Stomach (tissue), 19 donors: Measurements from ENCODE around the gene CD38. TPM values are rescaled to one million over a fixed set of nuclear protein-coding genes. Genes with fewer than 3 reads are reported as not detected.
A peak's percentile ranks its signal among the peaks of the same experiment; 100 is the strongest.
"Not testable (repeated sequence)": the region's sequence is repeated elsewhere in the genome, so short reads cannot be mapped to it uniquely, and the experiment has no call there.

Source experiments
- DNase-seq, 2 donors: peaks; one replicate each; pipeline versions ENCODE4 v3.0.0 to v3.0.0-alpha.2; 2013 to 2019
- H3K27ac ChIP-seq, 5 donors: fragments of 200-600 bp in 4 of 5; sonication (generic) in 4 of 5; one replicate each; pipeline ENCODE4 v1.5.1; 2013 to 2019; ENCODE audit warnings: mild to moderate bottlenecking in 1 of 5, moderate library complexity in 1 of 5
- H3K27me3 ChIP-seq, 3 donors: fragments of 200-600 bp; sonication (generic); one replicate each; pipeline ENCODE4 v1.5.1; 2017 to 2019; ENCODE audit warnings: mixed run types in 1 of 3
- H3K36me3 ChIP-seq, 4 donors: fragments of 200-600 bp; sonication (generic); 1 replicate in 3 of 4; 2 replicates in 1 of 4; pipeline ENCODE4 v1.5.1; 2016 to 2019
- H3K4me1 ChIP-seq, 4 donors: fragments of 200-600 bp; sonication (generic); one replicate each; pipeline ENCODE4 v1.5.1; 2016 to 2019
- H3K4me3 ChIP-seq, 4 donors: fragments of 200-600 bp; sonication (generic) in 3 of 4; one replicate each; pipeline ENCODE4 v1.5.1; 2016 to 2019; ENCODE audit warnings: mild to moderate bottlenecking in 1 of 4
- H3K9me3 ChIP-seq, 4 donors: fragments of 200-600 bp; sonication (generic); one replicate each; pipeline ENCODE4 v1.5.1; 2016 to 2019
- CTCF ChIP-seq, 7 experiments: fragments of 450-650 bp in 4 of 7; fragments of 200-600 bp in 3 of 7; sonication (generic) in 3 of 7; IDR thresholded peaks; one replicate each; pipeline ENCODE4 v1.5.1; 2016 to 2019; ENCODE audit warnings: antibody characterized with exemption in 7 of 7, control low read depth in 2 of 7, mild to moderate bottlenecking in 1 of 7
- EP300 ChIP-seq: sonication (generic); formaldehyde crosslinking; IDR thresholded peaks from one replicate; pipeline ENCODE4 v1.6.1; 2017; ENCODE audit warnings: antibody characterized with exemption
- POLR2A ChIP-seq, 4 donors: fragments of 450-650 bp; IDR thresholded peaks; one replicate each; pipeline ENCODE4 v1.6.1; 2016; ENCODE audit warnings: antibody characterized with exemption in 4 of 4, control low read depth in 2 of 4, mild to moderate bottlenecking in 1 of 4, moderate library complexity in 1 of 4
- POLR2AphosphoS5 ChIP-seq, 3 donors: sonication (generic); formaldehyde crosslinking; IDR thresholded peaks; one replicate each; pipeline ENCODE4 v1.6.1; 2016; ENCODE audit warnings: antibody characterized with exemption in 3 of 3
- WGBS, 5 donors: extraction: QIAGEN DNeasy Blood & Tissue Kit in 3 of 5; methylation state at CpG; one replicate each; pipeline versions ENCODE4 v1.1.5 to v1.1.7; 2013 to 2018; 5-methylcytosine and 5-hydroxymethylcytosine counted together
- intact Hi-C: fragments of 100-400 bp; cut with DNase I; formaldehyde crosslinking; loops from one replicate; pipeline ENCODE4 v1.15.1; 2023; ENCODE audit warnings: low total_unique reads
- long read RNA-seq, 10 donors: transcript quantifications; one replicate each; lab custom pipeline, GENCODE V29; 2026
- polyA plus RNA-seq, 3 donors: library from polyadenylated mRNA; stranded (reverse); fragments of 200-250 nt; gene quantifications; one replicate each; pipeline ENCODE4 v1.2.3, GENCODE V29; 2013
- total RNA-seq, 5 donors: library from RNA; depleted of rRNA; stranded (reverse); fragments of >200 nt; gene quantifications; one replicate each; pipeline versions ENCODE4 v1.1.0 to v1.2.3, GENCODE V29; 2014 to 2016
- donor health status: healthy with polysubstance abuse.
- donor health status: Bipolar disorder and iron deficiency.
- donor health status: healthy.

Gene CD38
- total RNA-seq (10 to 100 TPM in 1 of 5 donors, 1 to 10 TPM in 4; 1.4 to 44.9 (median 4.0) TPM), polyA plus RNA-seq (1 to 10 TPM in 1 of 3 donors, under 1 TPM in 2; 0.62 to 1.5 (median 0.83) TPM)
- long read RNA-seq, donor 1, result 0 reads
- long read RNA-seq, donor 2, result 0 reads
- long read RNA-seq, donor 3, result 0 reads
- long read RNA-seq, donor 4, result 0 reads
- long read RNA-seq, donor 5, full-length matches to known transcripts, result 1 of 1 reads
- long read RNA-seq, donor 5, partial matches to known transcripts, result 0 of 1 reads
- long read RNA-seq, donor 5, other reads (novel, unspliced or antisense), result 0 of 1 reads
- long read RNA-seq, donor 6, result 0 reads
- long read RNA-seq, donor 7, full-length matches to known transcripts, result 1 of 1 reads
- long read RNA-seq, donor 7, partial matches to known transcripts, result 0 of 1 reads
- long read RNA-seq, donor 7, other reads (novel, unspliced or antisense), result 0 of 1 reads
- long read RNA-seq, donor 8, result 0 reads
- long read RNA-seq, donor 9, result 0 reads
- long read RNA-seq, donor 10, full-length matches to known transcripts, result 2 of 2 reads
- long read RNA-seq, donor 10, partial matches to known transcripts, result 0 of 2 reads
- long read RNA-seq, donor 10, other reads (novel, unspliced or antisense), result 0 of 2 reads

- no peaks in the 10 kb centered on the region for H3K36me3 ChIP-seq
- TF ChIP-seq POLR2A (IDR thresholded peaks at IDR 0.05) (no peak), EP300 (no peak), POLR2AphosphoS5 (IDR thresholded peaks at IDR 0.05) (no peak), CTCF (IDR thresholded peaks at IDR 0.05) (no peak)
- no peaks in the 10 kb centered on the region for H3K9me3 ChIP-seq
- H3K27ac ChIP-seq, result peak within 1 kb of the TSS in 4 of 5 donors; percentile 13 to 69 (median 66)
- H3K4me3 ChIP-seq, result peak within 1 kb of the TSS; percentile 54 to 71 (median 61)
- H3K27me3 ChIP-seq, result peaks cover 0 to 13% (median 7%) of the 10 kb centered on the region in 3 donors
- intact Hi-C loops, result no loop called here
- peak in 1 of 2 donors; percentile 62 for DNase-seq
- WGBS, 5 donors, result 1 to 3% (median 2%) methylated on average over 29 to 76 of the region's 76 CpGs
- H3K4me1 ChIP-seq, result peaks cover 17 to 22% (median 20%) of the 10 kb centered on the region in 4 donors
Measured at GRCh38 chr4:15778289-15779241, at the start of gene CD38. Gene CD38, plus strand, starts transcription at chr4:15778328. Its CDS starts 87 bp downstream, at chr4:15778415.

- WGBS, 5 donors, result 9 to 19% (median 16%) methylated on average over 3 of the region's 3 CpGs
- TF ChIP-seq EP300 (no peak), CTCF (IDR thresholded peaks at IDR 0.05) (peak in 5 of 7 experiments; percentile 18 to 89 (median 83))
- H3K4me1 ChIP-seq, result no peaks in the 10 kb centered on the region
- no peak overlapping the region for H3K27ac ChIP-seq
- no peaks in the 10 kb centered on the region for H3K9me3 ChIP-seq
- peak in 1 of 2 donors; percentile 61 for DNase-seq
- H3K36me3 ChIP-seq, result no peaks in the 10 kb centered on the region
- H3K4me3 ChIP-seq, result no peak overlapping the region
- intact Hi-C loops, result no loop called here
- no peaks in the 10 kb centered on the region for H3K27me3 ChIP-seq
Measured at GRCh38 chr4:15729910-15730533, 48.1 kb upstream of the CD38 start.

GRCh38 chr4:15733061-15733460 is 45.1 kb upstream of the CD38 start:
- H3K27ac ChIP-seq, H3K4me3 ChIP-seq, H3K27me3 ChIP-seq, H3K36me3 ChIP-seq, intact Hi-C loops, H3K4me1 ChIP-seq, DNase-seq, H3K9me3 ChIP-seq: not testable (repeated sequence)
- 72 to 78% (median 76%) methylated on average over 5 of the region's 5 CpGs for WGBS, 5 donors

GRCh38 chr4:15735536-15735935 is 42.6 kb upstream of the CD38 start:
- Histone ChIP-seq H3K9me3 (no peaks in the 10 kb centered on the region), H3K27ac (no peak overlapping the region), H3K4me1 (no peaks in the 10 kb centered on the region), H3K36me3 (no peaks in the 10 kb centered on the region), H3K4me3 (no peak overlapping the region), H3K27me3 (no peaks in the 10 kb centered on the region)
- WGBS, 5 donors, result 70 to 83% (median 79%) methylated on average over 6 of the region's 6 CpGs
- intact Hi-C loops, result no loop called here
- TF ChIP-seq POLR2AphosphoS5 (IDR thresholded peaks at IDR 0.05) (no peak), CTCF (IDR thresholded peaks at IDR 0.05) (no peak), EP300 (no peak), POLR2A (IDR thresholded peaks at IDR 0.05) (no peak)
- no peak for DNase-seq
